SK-N-SH (cell line): ENCODE results near the gene CGB2. TPM values are rescaled to one million over a fixed set of nuclear protein-coding genes. Genes with fewer than 3 reads are reported as not detected.

Experiments
- CTCF ChIA-PET: fragments of 300-600, 350-600 bp; formaldehyde crosslinking; extraction: SDS; loops from one replicate; lab custom pipeline; 2021; lab: Yijun Ruan, JAX
- POLR2A ChIA-PET: fragments of 350-600 bp; sonication (Branson Sonifier 250); formaldehyde crosslinking; extraction: SDS; loops from one replicate; lab custom pipeline; 2020; ENCODE audit warnings: antibody characterized with exemption, inconsistent platforms; lab: Yijun Ruan, JAX
- DNase-seq: peaks from one replicate; pipeline ENCODE4 v3.0.0; 2012
- H2AFZ ChIP-seq: fragments of 200-600 bp; sonication (generic); 2 replicates; pipeline ENCODE4 v1.8.1; 2016; ENCODE audit warnings: antibody characterized with exemption, mild to moderate bottlenecking, low read depth
- H3F3A ChIP-seq: fragments of 200-600 bp; sonication (generic); replicated peaks from 2 replicates; pipeline ENCODE3; 2016; ENCODE audit warnings: antibody characterized with exemption, mild to moderate bottlenecking; ENCODE audit not compliant: insufficient read depth
- H3K27ac ChIP-seq, 2 experiments: fragments of 200-500 bp in 1 of 2; fragments of 200-600 bp in 1 of 2; sonication (Bioruptor generic) in 1 of 2; sonication (generic), shearing (Covaris generic) in 1 of 2; 2 replicates each; pipeline versions ENCODE4 v1.5.1 to v1.6.1; 2014 to 2016; ENCODE audit warnings: low read depth in 2 of 2, inconsistent platforms in 1 of 2, low read length in 1 of 2, mild to moderate bottlenecking in 1 of 2, mixed read lengths in 1 of 2
- H3K27me3 ChIP-seq: fragments of 200-600 bp; sonication (generic), shearing (Covaris generic); 2 replicates; pipeline ENCODE4 v1.6.1; 2016; ENCODE audit warnings: mixed run types; ENCODE audit not compliant: insufficient read depth
- H3K36me3 ChIP-seq, 2 experiments: fragments of 200-500 bp in 1 of 2; fragments of 200-600 bp in 1 of 2; sonication (Bioruptor generic) in 1 of 2; sonication (generic) in 1 of 2; replicated peaks in 1 of 2; 2 replicates each; pipeline versions ENCODE3 to v1.5.1; 2014 to 2016; ENCODE audit warnings: low read length in 1 of 2, mild to moderate bottlenecking in 1 of 2; ENCODE audit not compliant: insufficient read depth in 2 of 2, control insufficient read depth in 1 of 2
- H3K4me1 ChIP-seq, 2 experiments: fragments of 200-500 bp in 1 of 2; fragments of 200-600 bp in 1 of 2; sonication (Bioruptor generic) in 1 of 2; sonication (generic), shearing (Covaris generic) in 1 of 2; 2 replicates each; pipeline versions ENCODE4 v1.5.1 to v1.6.1; 2014 to 2016; ENCODE audit warnings: low read depth in 1 of 2, low read length in 1 of 2, mixed run types in 1 of 2; ENCODE audit not compliant: insufficient read depth in 2 of 2, control insufficient read depth in 1 of 2
- H3K4me2 ChIP-seq: fragments of 200-600 bp; sonication (generic), shearing (Covaris generic); 2 replicates; pipeline ENCODE4 v1.6.1; 2017; ENCODE audit warnings: mixed run types
- H3K4me3 ChIP-seq, 2 experiments: fragments of 200-500 bp in 1 of 2; fragments of 200-600 bp in 1 of 2; sonication (Bioruptor generic) in 1 of 2; sonication (generic), shearing (Covaris generic) in 1 of 2; 2 replicates each; pipeline versions ENCODE4 v1.5.1 to v1.8.1; 2014 to 2016; ENCODE audit warnings: low read depth in 2 of 2, inconsistent platforms in 1 of 2, low read length in 1 of 2, mild to moderate bottlenecking in 1 of 2, mixed read lengths in 1 of 2, moderate library complexity in 1 of 2
- H3K79me2 ChIP-seq: fragments of 200-600 bp; sonication (generic); 2 replicates; pipeline ENCODE4 v1.8.1; 2017; ENCODE audit warnings: mild to moderate bottlenecking; ENCODE audit not compliant: insufficient read depth
- H3K9ac ChIP-seq: fragments of 200-600 bp; sonication (generic); 2 replicates; pipeline ENCODE4 v1.6.1; 2017; ENCODE audit warnings: mixed run types
- H3K9me2 ChIP-seq: fragments of 200-600 bp; sonication (generic); 2 replicates; pipeline ENCODE4 v1.6.1; 2017; ENCODE audit warnings: mixed run types
- H3K9me3 ChIP-seq: fragments of 200-600 bp; sonication (generic); 2 replicates; pipeline ENCODE4 v1.6.1; 2017; ENCODE audit warnings: mixed run types, mild to moderate bottlenecking, moderate library complexity
- H4K20me1 ChIP-seq: fragments of 200-600 bp; sonication (generic); 2 replicates; pipeline ENCODE4 v1.6.1; 2017; ENCODE audit warnings: mild to moderate bottlenecking, mixed run types; ENCODE audit not compliant: insufficient read depth
- EP300 ChIP-seq, 2 experiments: IDR thresholded peaks; 2 replicates each; pipeline versions ENCODE4 v1.4.0 to v1.6.1; 2012; ENCODE audit warnings: borderline replicate concordance in 1 of 2, low read depth in 1 of 2, low read length in 1 of 2
- EZH2phosphoT487 ChIP-seq: fragments of 200-600 bp; sonication (generic); IDR thresholded peaks from 2 replicates; pipeline ENCODE4 v1.6.1; 2017; ENCODE audit warnings: low read depth, mixed run types, mild to moderate bottlenecking, antibody characterized with exemption, moderate library complexity, borderline replicate concordance
- FOSL2 ChIP-seq: IDR thresholded peaks from 2 replicates; pipeline ENCODE4 v1.4.0; 2012; ENCODE audit warnings: low read depth, mild to moderate bottlenecking, moderate library complexity, borderline replicate concordance
- FOXM1 ChIP-seq: IDR thresholded peaks from 2 replicates; pipeline ENCODE4 v1.4.0; 2012; ENCODE audit warnings: low read depth, mild to moderate bottlenecking
- NFIC ChIP-seq: IDR thresholded peaks from 2 replicates; pipeline ENCODE4 v1.4.0; 2012; ENCODE audit warnings: borderline replicate concordance
- RAD21 ChIP-seq: IDR thresholded peaks from 2 replicates; pipeline ENCODE4 v1.6.1; 2012; ENCODE audit warnings: mild to moderate bottlenecking, low read length
- RCOR1 ChIP-seq: fragments of 150-350 bp; IDR thresholded peaks from 2 replicates; pipeline ENCODE4 v1.6.1; 2017; ENCODE audit warnings: antibody characterized with exemption, low read length
- RFX5 ChIP-seq: IDR thresholded peaks from 2 replicates; pipeline ENCODE4 v1.6.1; 2012; ENCODE audit warnings: mild to moderate bottlenecking, improper control_type of control experiment, low read length
- SMC3 ChIP-seq: IDR thresholded peaks from 2 replicates; pipeline ENCODE4 v1.6.1; 2012; ENCODE audit warnings: low read depth, low read length, improper control_type of control experiment
- TEAD4 ChIP-seq: IDR thresholded peaks from 2 replicates; pipeline ENCODE4 v1.4.0; 2012; ENCODE audit warnings: mild to moderate bottlenecking, borderline replicate concordance; ENCODE audit not compliant: insufficient read depth
- YY1 ChIP-seq: IDR thresholded peaks from 2 replicates; pipeline ENCODE4 v1.4.0; 2012; ENCODE audit warnings: low read depth, mild to moderate bottlenecking
- WGBS: methylation state at CpG from one replicate; pipeline ENCODE4 v1.1.6; 2017; ENCODE audit warnings: low lambda C conversion rate; 5-methylcytosine and 5-hydroxymethylcytosine counted together
- polyA plus RNA-seq, 3 experiments: library from polyadenylated mRNA; depleted of rRNA; stranded (reverse); fragments of >200 nt; gene quantifications; 2 replicates each; pipeline ENCODE4 v1.2.3, GENCODE V29; 2012
- TF ChIP-seq, protein P1 (sequence below): fragments of 150-350 bp; IDR thresholded peaks from 2 replicates; pipeline ENCODE4 v1.6.1; 2017; ENCODE audit warnings: antibody characterized with exemption, low read length, low read depth, borderline replicate concordance
- TF ChIP-seq, protein P2 (sequence below): IDR thresholded peaks from 2 replicates; pipeline ENCODE4 v1.4.0; 2012; ENCODE audit warnings: low read depth
- TF ChIP-seq, protein P3 (sequence below): IDR thresholded peaks from 2 replicates; pipeline ENCODE4 v1.4.0; 2012; ENCODE audit warnings: low read depth, borderline replicate concordance

CGB2 gene
- polyA plus RNA-seq, 1 of the 3 experiments (the other 2 are of a cell fraction) = 0.64 TPM

- no peaks in the 10 kb centered on the region for H3K27me3 ChIP-seq
- H3K79me2 ChIP-seq = no peaks in the 10 kb centered on the region
- WGBS = 96% methylated on average over 11 of the region's 11 CpGs
- CTCF ChIA-PET = interaction anchor here (0.9 to 3.3 kb wide), 7 partner anchors 11 to 281 kb away, joined by 3 to 17 read pairs (median 3); partner anchors contain the start of genes CGB2 and KCNA7
- peaks cover 0 to 35% of the 10 kb centered on the region in 2 experiments; a peak in 1 of 4 replicates for H3K4me1 ChIP-seq
- no peaks in the 10 kb centered on the region for H3K9me2 ChIP-seq
- peaks cover 0 to 6% of the 10 kb centered on the region in 2 experiments for H3K36me3 ChIP-seq
- DNase-seq = no peak
- H3K27ac ChIP-seq = no peak overlapping the region
- no peaks in the 10 kb centered on the region for H4K20me1 ChIP-seq
- H3K4me2 ChIP-seq = no peak overlapping the region
- H3K9ac ChIP-seq = no peak overlapping the region
- no peaks in the 10 kb centered on the region for H3K9me3 ChIP-seq
- no peak for TF ChIP-seq EP300 (IDR thresholded peaks at IDR 0.05; ENCODE audit: borderline replicate concordance in 1 of 2, low read depth in 1 of 2, low read length in 1 of 2)
- TF ChIP-seq FOSL2 = no peak
- TF ChIP-seq, all 33 proteins: peak for 0
- no peak overlapping the region for H3K4me3 ChIP-seq
- no peak overlapping the region for H2AFZ ChIP-seq
- H3F3A ChIP-seq = peaks cover 17% of the 10 kb centered on the region
- POLR2A ChIA-PET = interaction anchor here (1.2 to 1.7 kb wide), 2 partner anchors 11 kb away, joined by 3 to 7 read pairs; no protein-coding TSS in a partner anchor
Observed at GRCh38 chr19:49020342-49020741, 11.3 kb upstream of the CGB2 start.

- 0 out of 2 replicates have a peak overlapping the region, but pooled peaks have one; percentile 41 for H2AFZ ChIP-seq
- no peaks in the 10 kb centered on the region for H3K9me3 ChIP-seq
- no peak overlapping the region for H3K4me2 ChIP-seq
- H3K4me1 ChIP-seq = peaks cover 0 to 35% of the 10 kb centered on the region in 2 experiments; a peak in 1 of 4 replicates
- H4K20me1 ChIP-seq = no peaks in the 10 kb centered on the region
- H3K27me3 ChIP-seq = no peaks in the 10 kb centered on the region
- no peak overlapping the region for H3K9ac ChIP-seq
- H3K9me2 ChIP-seq = no peaks in the 10 kb centered on the region
- H3K27ac ChIP-seq = peak overlapping the region in 1 of 2 experiments; percentile 6; a peak in 1 of 4 replicates
- 48% methylated on average over 16 of the region's 16 CpGs for WGBS
- POLR2A ChIA-PET = interaction anchor here (1.2 kb wide), 1 partner anchor 12 kb away, joined by 3 read pairs; no protein-coding TSS in a partner anchor
- no peak overlapping the region for H3K4me3 ChIP-seq
- DNase-seq = peak; percentile 66
- TF ChIP-seq, protein P1, sequence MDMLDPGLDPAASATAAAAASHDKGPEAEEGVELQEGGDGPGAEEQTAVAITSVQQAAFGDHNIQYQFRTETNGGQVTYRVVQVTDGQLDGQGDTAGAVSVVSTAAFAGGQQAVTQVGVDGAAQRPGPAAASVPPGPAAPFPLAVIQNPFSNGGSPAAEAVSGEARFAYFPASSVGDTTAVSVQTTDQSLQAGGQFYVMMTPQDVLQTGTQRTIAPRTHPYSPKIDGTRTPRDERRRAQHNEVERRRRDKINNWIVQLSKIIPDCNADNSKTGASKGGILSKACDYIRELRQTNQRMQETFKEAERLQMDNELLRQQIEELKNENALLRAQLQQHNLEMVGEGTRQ = no peak
- peaks cover 17% of the 10 kb centered on the region for H3F3A ChIP-seq
- CTCF ChIA-PET = interaction anchor here (0.6 to 2.4 kb wide), 6 partner anchors 22 to 53 kb away, joined by 3 to 11 read pairs (median 4); partner anchors contain the start of genes GYS1, KCNA7 and RUVBL2
- H3K36me3 ChIP-seq = peaks cover 0 to 2% of the 10 kb centered on the region in 2 experiments
- no peaks in the 10 kb centered on the region for H3K79me2 ChIP-seq
Observed at GRCh38 chr19:49020931-49021895, 10.5 kb upstream of the CGB2 start.

DNA sequence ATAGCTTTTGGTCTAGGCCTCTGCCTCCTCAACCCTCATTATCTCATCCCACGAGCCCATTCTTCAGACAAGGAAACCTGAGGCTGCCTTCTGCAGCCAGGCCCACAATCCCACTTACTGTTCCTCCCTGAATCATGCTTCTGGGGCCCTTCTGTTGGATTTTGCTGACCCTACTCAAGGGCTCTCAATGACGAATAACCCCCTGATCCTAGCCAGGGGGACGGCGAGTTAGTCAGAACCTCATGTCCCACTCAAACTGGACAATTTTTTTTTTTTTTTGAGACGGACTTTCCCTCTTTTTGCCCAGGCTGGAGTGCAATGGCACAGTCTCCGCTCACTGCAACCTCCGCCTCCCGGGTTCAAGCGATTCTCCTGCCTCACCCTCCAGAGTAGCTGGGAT lies 9.6 kb upstream of the CGB2 start:
- Histone ChIP-seq H3K4me1 (peaks cover 0 to 34% of the 10 kb centered on the region in 2 experiments; a peak in 1 of 4 replicates), H2AFZ (no peak overlapping the region), H3K9me3 (no peaks in the 10 kb centered on the region), H3K4me2 (no peak overlapping the region), H3F3A (peaks cover 17% of the 10 kb centered on the region), H4K20me1 (no peaks in the 10 kb centered on the region), H3K36me3 (no peaks in the 10 kb centered on the region), H3K9ac (no peak overlapping the region), H3K4me3 (no peak overlapping the region), H3K27me3 (no peaks in the 10 kb centered on the region), H3K9me2 (no peaks in the 10 kb centered on the region), H3K27ac (no peak overlapping the region), H3K79me2 (no peaks in the 10 kb centered on the region)
- whole genome bisulfite sequencing = 90% methylated on average over 9 of the region's 9 CpGs
- TF ChIP-seq FOXM1 = no peak
- TF ChIP-seq SMC3 = no peak
- TF ChIP-seq RCOR1 = no peak
- no peak for TF ChIP-seq EZH2phosphoT487
- no peak for TF ChIP-seq NFIC
- TF ChIP-seq TEAD4 = no peak
- no peak for TF ChIP-seq YY1
- TF ChIP-seq, protein P2, sequence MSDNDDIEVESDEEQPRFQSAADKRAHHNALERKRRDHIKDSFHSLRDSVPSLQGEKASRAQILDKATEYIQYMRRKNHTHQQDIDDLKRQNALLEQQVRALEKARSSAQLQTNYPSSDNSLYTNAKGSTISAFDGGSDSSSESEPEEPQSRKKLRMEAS = no peak
- no peak for TF ChIP-seq RFX5
- TF ChIP-seq, protein P3, sequence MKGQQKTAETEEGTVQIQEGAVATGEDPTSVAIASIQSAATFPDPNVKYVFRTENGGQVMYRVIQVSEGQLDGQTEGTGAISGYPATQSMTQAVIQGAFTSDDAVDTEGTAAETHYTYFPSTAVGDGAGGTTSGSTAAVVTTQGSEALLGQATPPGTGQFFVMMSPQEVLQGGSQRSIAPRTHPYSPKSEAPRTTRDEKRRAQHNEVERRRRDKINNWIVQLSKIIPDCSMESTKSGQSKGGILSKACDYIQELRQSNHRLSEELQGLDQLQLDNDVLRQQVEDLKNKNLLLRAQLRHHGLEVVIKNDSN = no peak
- no peak for TF ChIP-seq EP300 (IDR thresholded peaks at IDR 0.05; ENCODE audit: borderline replicate concordance in 1 of 2, low read depth in 1 of 2, low read length in 1 of 2)
- TF ChIP-seq RAD21 = no peak
- POLR2A ChIA-PET = no interaction called here
- CTCF ChIA-PET = interaction anchor here (0.9 to 1.2 kb wide), 2 partner anchors 23 to 29 kb away, joined by 3 to 4 read pairs; partner anchors contain the start of genes GYS1 and RUVBL2
- DNase-seq = no peak
